ENCODE data around the gene MTA3.
"Not testable (repeated sequence)": the region's sequence is repeated elsewhere in the genome, so short reads cannot be mapped to it uniquely, and the experiment has no call there.

The MTA3 gene

DNA sequence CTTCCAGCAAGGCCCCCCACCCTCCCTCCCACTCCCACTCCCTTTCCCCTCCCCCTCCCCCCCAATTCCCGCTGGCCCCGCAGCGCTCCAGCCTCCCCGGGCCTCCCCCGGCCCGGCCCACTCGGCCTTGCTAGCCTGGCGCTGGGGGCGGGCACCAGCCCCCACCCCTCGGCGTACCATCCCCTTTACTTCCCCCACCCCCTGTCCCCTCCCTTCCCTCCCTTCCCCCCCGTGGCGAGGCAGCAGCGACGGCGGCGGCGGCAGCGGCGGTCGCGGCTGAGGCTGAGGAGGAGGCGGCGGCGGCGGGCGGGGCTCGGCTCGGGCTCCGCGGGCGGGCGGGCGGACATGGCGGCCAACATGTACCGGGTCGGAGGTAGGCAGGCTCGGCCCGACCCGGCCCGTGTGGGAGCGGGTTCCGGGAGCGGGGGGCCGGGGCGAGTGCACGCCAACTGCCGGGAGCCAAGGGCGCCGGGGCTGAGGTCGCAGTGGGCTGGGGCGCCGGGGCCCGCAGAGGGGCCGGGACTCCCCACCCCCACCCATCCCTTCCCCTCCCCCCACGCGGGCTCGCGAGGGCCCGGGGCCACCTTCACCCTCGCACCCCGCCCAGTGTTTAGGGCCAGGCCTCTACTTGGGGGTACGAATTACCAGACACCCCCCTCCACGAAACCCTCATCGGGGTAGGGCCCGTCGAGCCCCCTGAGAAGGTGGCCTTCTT lies at the start of gene MTA3:
TSS of gene MTA3 (plus strand) at position 232 of the 715 bp plus-strand sequence. CDS start at position 346, 114 bp downstream.
- DNase-seq (ENCODE audit: low read depth in 2 of 3, low spot score in 1 of 3) = peak; percentile 36 to 42 (median 38)

DNA sequence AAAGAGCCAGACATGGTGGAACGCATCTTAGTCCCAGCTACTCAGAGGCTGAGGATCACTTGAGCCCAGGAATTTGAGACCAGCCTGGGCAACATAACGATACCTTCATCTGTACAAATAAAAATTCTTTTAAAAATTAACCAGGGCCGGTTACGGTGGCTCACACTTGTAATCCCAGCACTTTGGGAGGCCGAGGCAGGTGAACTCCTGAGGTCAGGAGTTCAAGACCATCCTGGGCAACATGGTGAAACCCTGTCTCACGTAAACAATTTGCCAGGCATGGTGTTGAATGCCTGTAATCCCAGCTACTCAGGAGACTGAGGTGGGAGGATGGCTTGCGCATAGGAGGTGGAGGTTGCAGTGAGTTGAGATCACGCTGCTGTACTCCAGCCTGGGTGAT lies 48.8 kb upstream of the MTA3 start:
- DNase-seq (ENCODE audit: low read depth in 2 of 3, low spot score in 1 of 3) = no peak

DNA sequence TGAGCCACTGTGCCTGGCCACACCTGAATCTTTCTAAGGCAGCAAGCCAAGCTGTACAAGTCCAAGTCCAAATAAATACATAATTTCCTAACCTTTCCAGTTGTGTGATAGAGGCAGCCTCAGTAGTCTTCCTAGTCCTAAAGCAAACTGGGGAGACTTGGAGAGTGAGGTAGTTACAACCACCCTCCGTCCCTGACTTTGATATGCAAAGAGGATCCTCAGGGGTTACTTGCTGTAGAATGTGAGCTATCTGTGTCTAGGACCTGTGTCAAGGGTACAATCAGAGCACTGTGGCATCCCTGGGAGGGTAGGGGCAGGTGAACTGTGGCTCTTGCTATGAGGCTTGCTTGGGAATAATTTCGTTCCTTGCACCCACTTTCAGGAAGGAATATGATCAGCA lies 46.4 kb upstream of the MTA3 start:
- DNase-seq (ENCODE audit: low read depth in 2 of 3, low spot score in 1 of 3) = no peak

DNA sequence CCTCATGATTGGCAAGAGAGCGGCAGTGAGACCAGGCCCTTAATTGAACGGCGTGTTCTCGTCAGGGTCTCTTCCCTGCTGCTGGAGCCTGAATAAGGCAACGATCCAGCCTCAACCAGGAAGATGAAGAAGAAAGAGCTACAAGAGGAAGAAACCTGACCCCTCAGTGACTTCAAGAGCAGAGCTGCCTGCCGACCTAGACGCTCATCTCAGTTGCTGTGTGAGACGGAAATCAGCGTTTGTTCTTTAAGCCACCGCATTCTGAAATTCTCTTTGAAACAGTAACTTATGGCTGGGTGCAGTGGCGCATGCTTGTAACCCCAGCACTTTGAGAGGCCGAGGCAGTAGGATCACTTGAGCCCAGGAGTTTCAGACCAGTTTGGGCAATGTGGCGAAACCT lies 45.1 kb upstream of the MTA3 start:
- no peak for DNase-seq (ENCODE audit: low read depth in 2 of 3, low spot score in 1 of 3)

DNA sequence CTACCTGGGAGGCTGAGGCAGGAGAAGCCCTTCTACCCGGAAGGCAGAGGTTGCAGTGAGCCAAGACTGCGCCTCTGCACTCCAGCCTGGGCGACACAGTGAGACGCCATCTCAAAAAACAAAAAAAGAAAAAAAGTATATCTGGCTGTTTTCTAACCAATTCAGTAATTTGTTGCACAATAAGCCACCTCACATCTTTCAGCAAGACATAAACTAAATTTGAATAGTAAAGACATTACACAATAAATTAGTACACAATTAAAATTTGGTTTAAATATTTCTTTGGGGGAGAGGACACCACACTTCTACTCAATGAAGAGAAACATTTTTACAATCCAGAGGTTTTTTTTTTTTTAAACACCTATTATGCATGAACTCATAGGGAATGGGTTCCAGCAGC lies 36.0 kb upstream of the MTA3 start:
- no peak for DNase-seq (ENCODE audit: low read depth in 2 of 3, low spot score in 1 of 3)

DNA sequence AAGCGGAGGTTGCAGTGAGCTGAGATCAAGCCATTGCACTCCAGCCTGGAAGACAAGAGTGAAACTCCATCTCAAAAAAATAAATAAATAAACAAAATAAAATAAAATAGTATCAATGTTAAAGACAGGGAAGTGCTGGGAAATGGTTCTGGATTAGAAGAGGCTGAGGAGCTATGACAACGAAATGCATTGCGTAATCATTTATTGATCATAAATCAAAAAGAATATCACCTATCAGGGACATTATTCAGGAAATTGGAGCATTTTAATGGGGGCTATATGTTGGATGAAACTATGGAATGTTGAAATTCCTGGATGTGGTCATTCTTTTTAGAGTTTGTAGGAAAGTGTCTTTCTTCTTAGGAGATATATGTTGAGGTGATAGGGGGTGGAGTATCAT lies 30.9 kb upstream of the MTA3 start:
- DNase-seq (ENCODE audit: low read depth in 2 of 3, low spot score in 1 of 3) = no peak

DNA sequence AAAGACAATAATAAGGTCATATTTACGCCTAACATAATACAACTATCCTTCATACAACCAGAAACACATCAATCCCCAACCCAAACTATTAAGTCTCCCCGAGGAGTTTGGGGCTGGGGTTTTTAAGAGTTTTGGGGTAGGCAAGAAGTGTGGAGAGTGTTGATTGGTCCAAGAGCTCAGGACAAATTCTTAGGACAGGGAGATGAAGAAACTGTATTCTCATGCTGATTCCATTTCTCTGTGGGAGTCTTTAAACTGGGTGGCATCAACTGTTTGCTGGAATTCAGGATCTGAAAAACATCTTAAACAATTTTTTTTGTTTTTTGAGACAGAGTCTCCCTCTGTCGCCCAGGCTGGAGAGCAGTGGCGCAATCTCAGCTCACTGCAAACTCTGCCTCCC lies 25.6 kb upstream of the MTA3 start:
- no peak for DNase-seq (ENCODE audit: low read depth in 2 of 3, low spot score in 1 of 3)

DNA sequence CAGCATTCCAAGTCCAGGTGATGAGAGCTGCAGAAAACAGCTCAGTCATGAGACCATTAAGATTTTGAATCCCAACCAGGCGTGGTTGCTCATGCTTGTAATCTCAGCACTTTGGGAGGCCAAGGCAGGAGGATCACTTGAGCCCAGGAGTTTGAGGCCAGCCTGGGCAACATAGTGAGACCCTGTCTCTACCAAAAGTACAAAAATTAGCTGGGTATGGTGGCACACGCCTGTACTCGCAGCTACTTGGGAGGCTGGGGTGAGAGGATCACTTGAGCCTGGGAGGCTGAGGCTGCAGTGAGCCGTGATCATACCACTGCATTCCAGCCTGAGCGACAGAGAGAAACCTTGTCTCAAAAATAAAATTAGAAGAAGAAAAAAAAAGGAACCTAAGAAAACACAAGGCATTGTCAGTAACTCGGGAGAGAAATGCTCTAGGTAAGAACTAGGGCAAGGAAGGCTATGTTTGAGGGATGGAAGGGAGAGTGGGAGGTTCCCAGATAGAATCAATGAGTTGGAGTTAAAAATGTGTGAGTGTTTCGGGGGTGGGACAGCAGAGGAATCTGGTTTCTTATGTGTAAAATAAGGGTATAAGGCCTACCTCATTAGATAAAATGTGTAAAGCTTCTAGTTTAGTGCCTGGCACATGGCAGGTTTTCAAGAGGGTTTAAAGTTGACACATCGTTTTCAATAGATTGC lies 23.3 kb upstream of the MTA3 start:
- DNase-seq (ENCODE audit: low read depth in 2 of 3, low spot score in 1 of 3) = no peak

DNA sequence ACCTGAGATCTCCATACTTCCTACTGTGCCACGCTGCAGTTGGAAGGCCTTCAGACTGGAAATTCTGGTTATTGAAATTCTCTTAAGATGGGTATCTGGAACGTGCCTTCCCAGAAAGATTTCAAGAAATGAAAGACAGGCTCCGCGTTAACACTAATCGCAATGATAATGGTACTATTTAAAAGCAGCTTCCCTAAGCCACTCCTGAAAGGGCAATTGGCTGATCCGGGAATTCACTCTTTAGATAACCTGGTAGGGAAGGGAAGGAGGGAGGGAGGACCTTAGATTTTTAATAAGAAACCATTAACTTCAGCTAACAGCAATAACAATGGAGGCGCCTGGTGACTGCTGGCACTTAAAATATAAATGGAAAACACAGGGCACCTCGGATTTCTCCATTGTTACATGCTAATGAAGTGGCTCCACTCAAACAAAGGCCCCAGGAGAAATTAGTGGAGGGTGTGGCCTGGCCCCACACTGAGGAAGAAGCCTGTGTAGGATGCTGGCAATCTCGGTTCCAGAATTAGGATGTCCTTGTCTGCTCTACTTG lies 22.5 kb upstream of the MTA3 start:
- no peak for DNase-seq (ENCODE audit: low read depth in 2 of 3, low spot score in 1 of 3)

DNA sequence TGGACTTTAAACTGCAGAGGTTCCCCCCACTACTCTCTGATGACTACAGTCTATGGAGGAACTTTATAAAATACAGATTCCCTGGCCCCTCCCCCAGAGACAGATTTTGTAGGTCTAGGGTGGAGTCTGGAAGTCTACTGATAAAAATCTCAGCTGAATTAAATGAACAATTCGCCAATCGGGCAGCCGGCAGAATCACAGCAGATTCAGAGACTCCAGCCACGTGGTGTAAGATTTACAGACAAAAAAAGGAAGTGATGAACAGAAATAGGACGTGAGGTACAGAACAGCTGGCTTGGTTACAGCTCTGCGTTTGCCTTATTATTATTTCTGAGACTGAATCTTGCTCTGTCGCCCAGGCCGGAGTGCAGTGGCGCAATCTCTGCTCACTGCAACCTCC lies 21.4 kb upstream of the MTA3 start:
- DNase-seq (ENCODE audit: low read depth in 2 of 3, low spot score in 1 of 3) = no peak

DNA sequence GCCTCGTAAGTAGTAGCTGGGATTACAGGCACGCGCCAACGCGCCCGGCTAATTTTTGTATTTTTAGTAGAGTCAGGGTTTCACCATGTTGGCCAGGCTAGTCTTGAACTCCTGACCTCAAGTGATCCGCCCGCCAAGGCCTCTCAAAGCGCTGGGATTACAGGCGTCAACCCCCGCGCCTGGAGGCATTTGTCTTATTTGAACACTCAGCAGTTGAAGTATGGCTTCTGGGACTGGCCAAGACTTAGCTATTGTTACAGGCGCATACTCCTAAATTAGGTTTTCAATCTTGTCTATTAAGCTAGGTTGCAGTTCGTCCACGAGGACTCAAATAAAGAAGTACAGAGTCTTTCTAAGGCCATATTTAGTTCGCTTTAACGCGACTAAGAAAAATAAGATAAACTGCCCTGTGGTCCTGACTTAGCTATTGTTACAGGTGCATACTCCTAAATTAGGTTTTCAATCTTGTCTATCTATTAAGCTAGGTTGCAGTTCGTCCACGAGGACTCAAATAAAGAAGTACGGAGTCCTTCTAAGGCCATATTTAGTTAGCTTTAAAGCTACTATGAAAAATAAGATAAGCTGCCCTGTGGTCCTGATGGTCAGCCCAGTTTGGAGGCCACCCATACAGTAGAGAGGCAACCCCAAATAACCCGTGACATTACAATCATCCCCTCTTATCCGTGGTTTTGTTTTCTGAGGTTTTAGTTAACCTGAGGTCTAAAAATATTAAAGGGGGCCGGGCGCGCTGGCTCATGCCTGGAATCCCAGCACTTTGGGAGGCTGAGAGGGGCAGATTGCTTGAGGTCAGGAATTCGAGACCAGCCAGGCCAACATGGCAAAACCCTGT lies 20.8 kb upstream of the MTA3 start:
- no peak for DNase-seq (ENCODE audit: low read depth in 2 of 3, low spot score in 1 of 3)

DNA sequence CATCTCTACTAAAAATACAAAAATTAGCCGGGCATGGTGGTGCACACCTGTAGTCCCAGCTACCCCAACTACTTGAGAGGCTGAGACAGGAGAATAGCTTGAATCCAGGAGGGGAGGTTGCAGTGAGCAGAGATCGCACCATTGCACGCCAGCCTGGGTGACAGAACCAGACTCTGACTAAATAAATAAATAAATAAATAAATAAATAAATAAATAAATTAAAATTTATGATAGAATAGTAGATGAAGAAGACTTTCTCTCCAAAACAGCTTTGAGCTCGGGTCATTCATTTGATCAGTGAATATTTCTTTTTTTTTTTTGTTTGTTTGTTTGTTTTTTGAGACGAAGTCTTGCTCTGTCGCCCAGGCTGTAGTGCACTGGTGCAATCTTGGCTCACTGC lies 17.6 kb upstream of the MTA3 start:
- no peak for DNase-seq (ENCODE audit: low read depth in 2 of 3, low spot score in 1 of 3)

DNA sequence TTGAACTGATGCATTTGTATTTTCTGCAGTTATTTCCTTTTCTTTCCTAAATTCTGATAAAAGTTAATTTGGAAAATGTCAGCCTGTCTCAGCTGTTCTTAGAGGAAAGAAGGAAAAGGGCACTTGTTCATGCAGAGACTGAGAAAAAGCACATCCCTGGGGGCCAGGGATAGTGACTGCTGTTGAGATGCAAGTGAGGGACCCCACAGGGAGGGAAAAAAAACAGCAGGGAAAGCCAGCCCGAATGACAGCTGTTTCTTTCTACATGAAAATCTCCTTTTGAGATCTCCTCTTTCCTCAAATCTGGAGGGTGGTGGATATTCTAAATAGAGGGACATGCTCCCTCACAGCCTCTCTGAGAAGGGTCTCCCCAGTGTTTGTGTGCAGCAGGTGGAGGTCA lies 14.0 kb upstream of the MTA3 start:
- no peak for DNase-seq (ENCODE audit: low read depth in 2 of 3, low spot score in 1 of 3)

DNA sequence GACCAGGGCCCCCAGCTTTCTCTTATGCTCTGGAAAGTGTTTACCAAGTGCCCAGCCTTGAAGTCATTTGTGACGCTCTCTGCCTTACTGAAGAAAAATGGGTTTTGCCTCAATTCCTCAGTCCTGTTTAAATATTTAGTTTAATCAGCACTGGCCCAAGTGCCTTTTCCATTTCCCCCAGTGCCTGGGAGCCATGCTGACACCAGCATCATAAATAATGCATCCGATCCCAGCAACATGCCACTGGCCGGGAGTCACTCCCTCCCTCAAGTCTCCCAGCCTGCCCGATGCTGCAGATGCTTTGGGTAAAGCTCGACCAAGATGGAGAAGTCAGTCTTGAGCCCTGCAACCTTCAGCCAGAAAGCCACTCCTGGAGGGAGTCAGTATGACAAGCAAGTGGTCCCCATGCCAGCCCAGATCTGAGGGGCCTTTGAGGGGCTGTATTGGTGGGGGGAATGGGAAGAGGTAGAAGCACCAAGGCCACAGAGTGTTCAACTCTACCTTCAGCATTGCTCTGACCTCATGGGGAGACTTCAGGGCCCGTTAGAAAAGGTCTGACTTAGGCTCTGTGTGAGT lies 12.0 kb upstream of the MTA3 start:
- DNase-seq (ENCODE audit: low read depth in 2 of 3, low spot score in 1 of 3) = no peak

DNA sequence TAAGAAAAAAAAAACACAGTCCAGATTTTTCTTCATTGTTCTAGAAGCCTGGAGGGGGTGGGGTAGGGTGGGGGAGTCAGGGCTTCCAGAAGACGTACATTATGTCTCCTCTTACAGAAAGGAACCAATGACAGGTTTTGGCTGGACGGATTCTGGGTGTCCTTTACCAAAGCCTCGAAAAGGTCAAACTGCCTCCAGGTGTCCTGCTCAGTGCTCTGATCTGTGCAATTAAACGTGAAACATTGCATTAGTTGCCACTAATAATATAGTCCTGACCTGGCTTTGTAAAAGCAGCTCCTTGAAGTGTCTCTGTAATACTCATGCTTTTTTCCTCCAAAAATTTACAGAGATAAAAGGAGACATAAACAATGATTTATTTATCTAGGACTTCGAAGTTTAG lies 11.1 kb upstream of the MTA3 start:
- DNase-seq (ENCODE audit: low read depth in 2 of 3, low spot score in 1 of 3) = no peak

DNA sequence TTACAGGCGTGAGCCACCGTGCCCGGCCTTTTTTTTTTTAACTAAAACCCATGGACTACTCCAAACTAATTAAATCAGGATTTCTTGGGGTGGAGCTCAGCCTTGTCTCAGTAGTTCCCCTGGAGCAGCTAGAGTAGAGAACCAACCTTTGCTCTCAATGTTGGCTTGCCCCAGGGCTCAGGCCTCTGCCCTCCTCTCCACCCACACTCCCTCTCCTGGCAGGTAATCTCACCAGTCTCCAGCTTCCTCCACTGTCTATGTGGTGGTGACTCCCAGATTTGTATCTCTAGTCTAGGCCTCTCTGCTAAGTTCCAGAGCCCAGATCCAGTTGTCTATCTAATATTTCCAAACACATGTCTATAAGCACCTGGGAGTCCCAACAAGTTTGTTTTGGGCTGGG lies 9.6 kb upstream of the MTA3 start:
- DNase-seq (ENCODE audit: low read depth in 2 of 3, low spot score in 1 of 3) = no peak

DNA sequence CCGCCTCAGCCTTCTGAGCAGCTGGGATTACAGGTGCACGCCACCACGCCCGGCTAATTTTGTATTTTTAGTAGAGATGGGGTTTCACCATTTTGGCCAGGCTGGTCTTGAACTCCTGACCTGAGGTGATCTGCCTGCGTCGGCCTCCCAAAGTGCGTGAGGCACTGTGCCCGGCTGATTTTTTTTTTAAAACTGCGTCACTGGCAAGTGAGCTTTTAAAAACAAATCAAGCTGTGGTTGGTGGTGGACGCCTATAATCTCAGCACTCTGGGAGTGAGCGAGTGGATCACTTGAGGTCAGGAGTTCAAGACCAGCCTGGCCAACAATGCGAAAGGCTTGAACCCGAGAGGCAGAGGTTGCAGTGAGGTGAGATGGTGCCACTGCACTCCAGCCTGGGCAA lies 8.3 kb upstream of the MTA3 start:
- not testable (repeated sequence) for DNase-seq (ENCODE audit: low read depth in 2 of 3, low spot score in 1 of 3)

DNA sequence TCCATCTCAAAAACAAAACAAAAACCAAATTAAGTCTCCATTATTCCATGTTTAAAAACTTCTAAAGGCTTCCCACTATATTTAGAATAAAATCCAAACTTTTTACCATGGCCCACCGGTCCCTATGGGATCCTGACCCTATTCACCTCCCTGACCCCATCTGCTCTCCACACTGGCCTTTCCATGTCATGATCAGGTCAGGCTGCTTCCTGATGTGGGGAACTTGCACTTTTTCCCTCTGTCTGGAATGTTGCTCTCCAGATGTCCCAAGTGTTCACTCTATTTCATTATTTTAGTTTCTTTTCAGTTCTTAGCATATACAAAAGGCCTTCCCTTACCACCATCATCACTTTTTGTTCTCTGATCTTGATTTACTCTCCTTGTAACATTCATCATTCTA lies 7.5 kb upstream of the MTA3 start:
- DNase-seq (ENCODE audit: low read depth in 2 of 3, low spot score in 1 of 3) = no peak

DNA sequence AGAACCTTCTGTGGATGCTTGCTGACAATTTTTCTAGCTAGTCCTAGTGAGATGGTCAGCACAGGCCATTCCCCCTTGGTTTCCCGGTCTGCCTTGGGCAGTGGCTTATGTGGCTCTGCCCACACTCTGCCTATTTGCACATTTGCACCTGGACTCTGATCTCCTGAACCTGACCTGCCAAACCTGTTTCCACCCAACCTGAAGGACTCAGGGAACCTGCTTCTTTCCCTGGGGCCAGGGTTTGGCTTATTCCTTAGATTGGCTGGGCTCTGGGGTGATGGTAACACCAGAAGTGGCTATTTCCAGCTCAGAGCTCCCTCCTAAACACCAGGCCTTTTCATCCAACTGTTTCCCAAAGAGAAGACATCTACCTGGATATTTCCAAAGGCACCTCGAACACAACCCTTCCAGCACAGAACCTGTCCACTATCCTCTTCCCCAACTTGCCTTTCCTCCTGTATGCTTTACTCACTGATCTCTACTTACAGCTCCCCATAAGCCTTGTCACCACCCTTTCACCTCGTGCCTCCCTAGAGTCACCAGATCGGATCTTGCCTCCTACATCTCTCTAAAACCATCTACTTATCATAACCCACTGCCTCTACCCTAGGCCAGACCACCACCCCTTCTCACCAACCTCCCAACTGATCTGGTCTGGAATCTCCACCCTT lies 5.8 kb upstream of the MTA3 start:
- DNase-seq (ENCODE audit: low read depth in 2 of 3, low spot score in 1 of 3) = no peak

DNA sequence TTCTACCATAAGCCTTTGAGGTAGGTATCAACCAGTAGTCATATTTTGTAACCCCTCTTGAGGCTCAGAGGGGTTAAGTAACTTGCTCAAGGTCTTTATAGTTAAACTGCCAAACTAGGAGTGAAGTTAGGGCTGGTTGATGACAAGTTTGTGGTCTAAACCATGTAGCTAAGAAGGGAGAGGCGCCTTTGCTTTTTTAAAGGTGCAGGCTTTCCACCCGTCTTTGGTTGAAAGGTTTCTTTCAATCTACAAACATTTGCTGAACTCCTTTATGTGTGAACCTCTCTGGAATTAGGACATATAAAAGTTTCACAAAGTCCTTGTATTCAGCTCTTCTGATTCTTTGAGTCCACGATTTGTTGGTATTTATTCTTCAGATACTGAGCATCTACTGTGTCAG lies 2.4 kb upstream of the MTA3 start:
- DNase-seq (ENCODE audit: low read depth in 2 of 3, low spot score in 1 of 3) = no peak

DNA sequence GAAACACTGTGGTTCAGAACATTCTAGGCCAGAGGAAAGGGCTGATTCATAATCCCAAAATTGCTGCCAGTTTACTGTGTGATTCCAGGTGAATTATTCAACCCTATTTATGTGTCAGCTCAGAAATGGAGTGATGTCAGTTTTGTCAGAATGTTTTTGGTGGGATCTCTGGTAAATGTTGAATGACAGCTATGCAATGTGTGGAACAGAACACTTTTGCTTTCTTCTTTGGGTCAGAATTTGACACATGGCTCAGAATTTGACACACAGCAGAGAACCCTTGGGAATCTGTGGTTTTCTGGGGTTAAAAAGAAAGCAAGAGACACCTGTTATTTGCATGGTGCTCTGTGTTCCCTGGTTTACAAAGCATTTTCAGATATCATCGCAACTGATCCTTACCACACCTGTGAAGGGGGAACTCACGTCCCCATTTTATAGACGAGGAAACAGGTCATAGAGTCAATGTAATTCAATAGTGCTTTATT lies 1.6 kb upstream of the MTA3 start:
- DNase-seq (ENCODE audit: low read depth in 2 of 3, low spot score in 1 of 3) = no peak

All from stimulated activated CD4-positive, alpha-beta T cell treated with anti-CD3 and anti-CD28 coated beads, Interleukin-12 subunit alpha, Interleukin-12 subunit beta, amount 100 ng/mL, for 48 hours (primary cell).